K562 (cell line): Measurements from ENCODE around the gene CAPRIN2. TPM values are rescaled to one million over a fixed set of nuclear protein-coding genes. Genes with fewer than 3 reads are reported as not detected.
A peak's percentile ranks its signal among the peaks of the same experiment; 100 is the strongest.

ENCODE experiments used
- CAMTA2 ChIP-seq: fragments of 250-450 bp; sonication (Bioruptor Pico); conservative IDR thresholded peaks from 2 replicates; pipeline ENCODE4 v1.5.1; 2022
- CGGBP1 ChIP-seq: fragments of 250-450 bp; sonication (Bioruptor Pico); IDR thresholded peaks from 2 replicates; pipeline ENCODE4 v1.9.0; 2021; ENCODE audit warnings: mild to moderate bottlenecking
- DLX4 ChIP-seq: fragments of 250-450 bp; sonication (Bioruptor Pico); IDR thresholded peaks from 2 replicates; pipeline ENCODE4 v1.6.1; 2021; ENCODE audit warnings: mild to moderate bottlenecking
- E2F6 ChIP-seq, 2 experiments: IDR thresholded peaks; 2 replicates each; pipeline ENCODE4 v1.6.1; 2011; ENCODE audit warnings: borderline replicate concordance in 1 of 2, control low read depth in 1 of 2, low read depth in 1 of 2, low read length in 1 of 2, mild to moderate bottlenecking in 1 of 2, mixed read lengths in 1 of 2, moderate library complexity in 1 of 2; ENCODE audit not compliant: insufficient read depth in 1 of 2, insufficient read length in 1 of 2, poor library complexity in 1 of 2, severe bottlenecking in 1 of 2; ENCODE audit errors: extremely low read depth in 1 of 2
- ETV1 ChIP-seq: fragments of 450-650 bp; conservative IDR thresholded peaks from 2 replicates; pipeline ENCODE4 v1.6.1; 2016; ENCODE audit warnings: missing genetic modification characterization, control low read depth, low read depth, missing compliant biosample characterization
- KDM4B ChIP-seq, 2 experiments: fragments of 450-650 bp in 1 of 2; sonication (generic) in 1 of 2; IDR thresholded peaks; 2 replicates each; pipeline ENCODE4 v1.6.1; 2016 to 2017; ENCODE audit warnings: borderline replicate concordance in 2 of 2, antibody characterized with exemption in 1 of 2, low read depth in 1 of 2, mild to moderate bottlenecking in 1 of 2
- NCOA1 ChIP-seq: fragments of 450-650 bp; IDR thresholded peaks from 2 replicates; pipeline ENCODE4 v1.6.1; 2016; ENCODE audit warnings: low read depth
- NCOA4 ChIP-seq: fragments of 450-650 bp; IDR thresholded peaks from 2 replicates; pipeline ENCODE4 v1.6.1; 2018; ENCODE audit warnings: mild to moderate bottlenecking; ENCODE audit not compliant: partially characterized antibody
- NFATC3 ChIP-seq: fragments of 450-650 bp; IDR thresholded peaks from 2 replicates; pipeline ENCODE4 v1.6.1; 2017; ENCODE audit warnings: mild to moderate bottlenecking
- SAP30 ChIP-seq: fragments of 200-600 bp; sonication (generic); IDR thresholded peaks from 2 replicates; pipeline ENCODE4 v1.6.1; 2012; ENCODE audit warnings: borderline replicate concordance, low read depth, mild to moderate bottlenecking, moderate library complexity, low read length, control low read depth, inconsistent platforms; ENCODE audit not compliant: insufficient read depth, poor library complexity, severe bottlenecking
- ZBTB34 ChIP-seq: fragments of 250-450 bp; sonication (Bioruptor Pico); IDR thresholded peaks from 2 replicates; pipeline ENCODE4 v1.8.0; 2021; ENCODE audit warnings: mild to moderate bottlenecking, moderate library complexity
- ZFP91 ChIP-seq: sonication (generic); formaldehyde crosslinking; IDR thresholded peaks from 2 replicates; pipeline ENCODE4 v1.8.0; 2022; ENCODE audit warnings: mild to moderate bottlenecking, missing genetic modification reagents
- polyA plus RNA-seq, 8 experiments: library from polyadenylated mRNA; depleted of rRNA in 4 of 8; stranded (reverse) in 5 of 8; unstranded in 3 of 8; fragments of >200 nt; fragmentation: Nextera tagmentation in 2 of 8; fragmentation: Illumina TruSeq in 1 of 8; extraction: Ambion mirVana in 2 of 8; extraction: Trizol in 1 of 8; gene quantifications; 2 replicates each; pipeline versions ENCODE4 v1.2.1 to v1.2.3, GENCODE V29; 2011 to 2014; ENCODE audit warnings: inconsistent platforms in 1 of 8, missing spikeins in 1 of 8
- total RNA-seq, 7 experiments: library from RNA; depleted of rRNA in 6 of 7; stranded (reverse); fragments of >200 nt in 6 of 7; fragmentation: Illumina TruSeq in 2 of 7; extraction: Trizol in 2 of 7; gene quantifications; 2 replicates each; pipeline versions ENCODE4 v1.2.1 to v1.2.3, GENCODE V29; 2011 to 2021; ENCODE audit warnings: low replicate concordance in 1 of 7

Gene CAPRIN2
- total and polyA plus RNA-seq, 9 of the 15 experiments (the other 6 are each of a cell fraction or from before 2014, with no cell fraction given): 2.3 to 14.5 (median 8.9) TPM

GRCh38 chr12:30696103-30696408 is 58.7 kb downstream of the CAPRIN2 start (continued):
- TF ChIP-seq ETV1 (tag) (0 out of 2 replicates have a peak, but pooled peaks have one; percentile 3), KDM4B (IDR thresholded peaks at IDR 0.05; ENCODE audit: borderline replicate concordance in 2 of 2, low read depth in 1 of 2) (0 out of 4 replicates have a peak, but pooled peaks of 1 of the 2 experiments have one; percentile 38), CGGBP1 (CRISPR knock-in tag) (no peak), ZBTB34 (CRISPR knock-in tag) (no peak), NCOA1 (no peak), ZFP91 (CRISPR knock-in tag) (no peak), DLX4 (CRISPR knock-in tag) (no peak), CAMTA2 (CRISPR knock-in tag) (no peak), NFATC3 (no peak), SAP30 (no peak), NCOA4 (no peak), E2F6 (IDR thresholded peaks at IDR 0.05; ENCODE audit: borderline replicate concordance in 1 of 2, extremely low read depth in 1 of 2, insufficient read depth in 1 of 2, insufficient read length in 1 of 2, low read depth in 1 of 2, low read length in 1 of 2, poor library complexity in 1 of 2, severe bottlenecking in 1 of 2) (no peak)
